C4-2B (cell line): ENCODE data around the gene ANKRD22.

Experiments
- ZFX ChIP-seq: fragments of 450-650 bp; IDR thresholded peaks from 2 replicates; pipeline ENCODE4 v1.6.1; 2017
- TF ChIP-seq, protein P1 (sequence below): fragments of 450-650 bp; conservative IDR thresholded peaks from 2 replicates; pipeline ENCODE4 v1.5.1; 2017; ENCODE audit warnings: mild to moderate bottlenecking

GRCh38 chr10:88888810-88889445, 37.3 kb upstream of the ANKRD22 start:
- TF ChIP-seq, protein P1, sequence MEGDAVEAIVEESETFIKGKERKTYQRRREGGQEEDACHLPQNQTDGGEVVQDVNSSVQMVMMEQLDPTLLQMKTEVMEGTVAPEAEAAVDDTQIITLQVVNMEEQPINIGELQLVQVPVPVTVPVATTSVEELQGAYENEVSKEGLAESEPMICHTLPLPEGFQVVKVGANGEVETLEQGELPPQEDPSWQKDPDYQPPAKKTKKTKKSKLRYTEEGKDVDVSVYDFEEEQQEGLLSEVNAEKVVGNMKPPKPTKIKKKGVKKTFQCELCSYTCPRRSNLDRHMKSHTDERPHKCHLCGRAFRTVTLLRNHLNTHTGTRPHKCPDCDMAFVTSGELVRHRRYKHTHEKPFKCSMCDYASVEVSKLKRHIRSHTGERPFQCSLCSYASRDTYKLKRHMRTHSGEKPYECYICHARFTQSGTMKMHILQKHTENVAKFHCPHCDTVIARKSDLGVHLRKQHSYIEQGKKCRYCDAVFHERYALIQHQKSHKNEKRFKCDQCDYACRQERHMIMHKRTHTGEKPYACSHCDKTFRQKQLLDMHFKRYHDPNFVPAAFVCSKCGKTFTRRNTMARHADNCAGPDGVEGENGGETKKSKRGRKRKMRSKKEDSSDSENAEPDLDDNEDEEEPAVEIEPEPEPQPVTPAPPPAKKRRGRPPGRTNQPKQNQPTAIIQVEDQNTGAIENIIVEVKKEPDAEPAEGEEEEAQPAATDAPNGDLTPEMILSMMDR: no peak
- no peak for TF ChIP-seq ZFX
